Kasumi-1 (cell line): ENCODE results near the gene CD36.
A peak's percentile ranks its signal among the peaks of the same experiment; 100 is the strongest.

Source experiments
- DNase-seq, 2 experiments: peaks; one replicate each; lab custom pipeline; 2025; lab: John Stamatoyannopoulos, UW

Gene CD36

GRCh38 chr7:80624763-80625162 is 13.7 kb upstream of the CD36 start:
- DNase-seq, result no peak

DNA sequence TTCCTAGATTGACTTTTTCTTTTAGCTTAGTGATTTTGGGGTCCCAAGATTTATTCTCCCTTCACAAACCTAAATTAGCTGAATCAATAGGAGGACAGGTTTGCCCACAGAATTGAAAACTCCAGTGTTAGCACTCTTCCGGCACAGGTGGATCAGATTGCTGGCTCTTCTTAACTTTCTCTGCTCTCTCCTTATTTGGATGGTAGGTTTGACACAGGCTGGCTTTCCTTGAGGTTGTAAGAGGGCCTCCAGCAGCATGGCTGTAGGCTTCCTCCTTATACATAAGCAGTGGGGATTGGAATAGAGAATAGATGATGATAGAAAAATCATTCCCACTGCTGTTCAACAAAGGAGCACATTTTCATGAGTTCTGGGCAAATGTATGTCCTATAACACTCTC is 9.4 kb upstream of the CD36 start:
- no peak for DNase-seq

DNA sequence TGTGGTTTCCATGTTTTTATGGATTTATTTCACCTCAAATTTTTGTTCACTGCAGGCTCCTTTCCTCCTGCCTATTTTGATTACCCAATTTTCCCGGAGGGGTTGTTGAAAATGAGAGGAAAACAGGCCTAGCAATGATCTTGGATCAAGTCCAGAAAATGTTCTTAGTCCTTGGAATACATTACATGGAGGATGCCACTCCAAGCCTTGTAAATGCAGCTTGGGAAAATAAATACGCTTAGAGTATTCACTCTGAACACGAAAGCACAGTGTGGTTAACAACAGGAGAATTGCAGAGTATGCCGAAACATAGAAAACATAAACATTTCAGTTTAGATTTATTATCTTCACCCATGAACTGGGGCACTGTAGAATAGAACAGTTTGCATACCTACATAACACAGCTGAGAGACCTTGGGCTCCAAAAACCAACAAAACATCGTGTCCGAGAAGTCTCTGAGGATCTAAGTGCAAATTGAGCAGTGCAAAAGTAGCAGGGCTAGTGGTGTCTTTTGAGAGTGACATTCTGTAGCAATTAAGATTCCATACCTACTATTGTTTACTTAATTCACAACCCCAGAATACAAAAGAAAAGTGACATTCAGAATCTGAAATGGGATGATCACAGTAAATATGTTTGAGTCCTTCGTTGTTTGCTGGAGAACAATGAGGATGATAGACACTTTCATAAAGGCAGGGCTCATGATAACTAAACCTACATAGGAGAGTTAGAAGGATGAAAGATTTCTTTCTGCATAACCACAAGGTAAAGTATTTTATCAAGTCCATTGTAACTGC is 7.6 kb upstream of the CD36 start:
- no peak for DNase-seq

DNA sequence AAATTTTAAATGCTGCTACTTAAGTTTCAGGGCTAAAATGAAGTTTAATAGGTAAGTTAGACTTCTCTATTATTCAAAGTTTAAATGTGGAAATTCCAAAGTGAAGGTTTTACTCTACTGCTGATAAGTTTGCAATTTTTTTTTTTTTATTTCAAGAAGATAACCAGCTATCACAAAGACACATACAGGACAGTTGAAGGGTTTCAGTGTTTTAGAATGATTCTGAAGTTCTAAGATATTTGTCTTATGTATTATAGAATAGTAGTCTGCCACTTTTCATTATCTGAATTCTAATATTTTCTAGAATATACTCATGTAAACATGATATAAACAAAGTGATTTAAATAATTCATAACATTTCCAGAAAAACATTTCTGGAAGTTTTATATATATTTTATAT is 7.0 kb upstream of the CD36 start:
- no peak for DNase-seq

DNA sequence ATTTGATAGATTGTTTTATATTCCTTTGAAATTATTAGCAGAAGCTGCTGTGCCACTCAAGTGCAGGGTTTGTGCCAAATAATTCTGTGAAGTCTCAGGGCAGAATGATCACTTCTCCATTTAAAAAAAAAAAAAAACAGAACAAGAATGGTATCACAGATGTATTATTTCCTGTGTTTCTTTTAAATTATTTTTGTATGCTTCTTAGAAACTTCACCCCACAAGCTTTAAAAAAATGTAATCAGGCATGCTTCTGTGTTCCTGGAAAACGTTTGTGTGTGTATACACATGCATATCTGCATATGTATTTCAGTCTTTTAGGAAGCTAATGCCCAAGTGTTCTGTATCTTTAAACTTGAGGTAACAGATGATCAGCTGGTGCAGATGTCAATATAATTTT is 6.3 kb upstream of the CD36 start:
- peak in 1 of 2 experiments; percentile 6 for DNase-seq

DNA sequence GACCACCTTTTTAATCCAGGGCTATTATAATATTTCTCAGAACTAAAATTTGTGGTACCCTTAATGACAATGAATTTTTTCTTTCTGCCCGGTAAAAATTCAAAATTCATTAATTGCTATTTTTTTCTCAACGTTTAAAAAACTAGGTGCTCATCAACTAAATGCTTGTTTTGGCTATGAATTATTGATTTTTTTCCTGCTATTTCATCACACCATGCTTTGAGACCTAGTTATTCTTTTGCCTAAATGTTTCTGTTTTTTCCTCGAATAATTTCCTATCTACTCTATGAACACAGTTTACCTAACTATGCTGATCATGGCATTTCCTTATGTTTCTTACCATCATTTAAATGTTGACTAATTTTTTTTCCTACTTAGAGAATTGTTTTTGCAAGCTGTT is 5.6 kb upstream of the CD36 start:
- DNase-seq, result no peak

DNA sequence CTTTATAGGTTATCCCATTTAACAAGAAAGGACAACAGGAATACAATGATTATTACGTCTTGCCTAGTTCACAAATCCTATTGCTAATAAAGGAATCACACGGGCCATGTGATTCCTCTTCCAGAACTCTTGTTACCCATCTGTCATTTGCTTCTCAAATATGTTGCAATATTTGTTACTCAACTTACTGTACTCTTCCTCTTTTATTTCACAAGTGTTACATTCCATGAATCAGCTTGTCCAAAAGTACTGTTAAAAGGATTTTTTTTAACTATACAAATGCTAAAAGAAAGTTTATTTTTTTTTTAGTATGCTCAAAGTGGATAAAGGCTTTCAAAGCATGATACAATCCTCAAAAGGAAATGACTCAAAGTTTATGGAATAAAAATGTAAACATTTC is 3.9 kb upstream of the CD36 start:
- DNase-seq, result peak; percentile 90

GRCh38 chr7:80635533-80635932 is 2.9 kb upstream of the CD36 start:
- no peak for DNase-seq

DNA sequence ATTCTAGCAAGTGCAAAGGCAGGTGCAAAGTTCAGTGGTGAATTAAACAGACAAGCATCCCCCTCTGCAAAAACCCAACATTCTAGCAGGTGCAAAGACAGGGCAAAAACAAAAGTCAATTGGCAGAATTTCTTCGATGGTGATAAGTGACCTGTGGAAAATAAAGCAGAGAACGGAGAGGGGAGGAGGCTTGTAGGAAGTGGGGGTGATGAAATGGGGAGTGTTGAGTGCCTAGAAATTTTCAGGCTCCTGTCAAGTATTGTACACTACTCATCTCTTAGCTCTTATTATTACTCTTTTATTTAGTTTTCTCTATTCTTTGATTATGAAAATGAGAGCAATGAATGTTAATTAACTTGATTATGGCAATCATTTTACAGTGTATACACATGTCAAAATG is 2.4 kb upstream of the CD36 start:
- no peak for DNase-seq

- no peak for DNase-seq
Measured at GRCh38 chr7:80636709-80637108, 1.7 kb upstream of the CD36 start.

GRCh38 chr7:80637454-80637853 is 988 bp upstream of the CD36 start:
- DNase-seq, result no peak

GRCh38 chr7:80639011-80639410 is 569 bp downstream of the CD36 start:
- no peak for DNase-seq

GRCh38 chr7:80640846-80641245 is 2.4 kb downstream of the CD36 start:
- peak in 1 of 2 experiments; percentile 18 for DNase-seq

DNA sequence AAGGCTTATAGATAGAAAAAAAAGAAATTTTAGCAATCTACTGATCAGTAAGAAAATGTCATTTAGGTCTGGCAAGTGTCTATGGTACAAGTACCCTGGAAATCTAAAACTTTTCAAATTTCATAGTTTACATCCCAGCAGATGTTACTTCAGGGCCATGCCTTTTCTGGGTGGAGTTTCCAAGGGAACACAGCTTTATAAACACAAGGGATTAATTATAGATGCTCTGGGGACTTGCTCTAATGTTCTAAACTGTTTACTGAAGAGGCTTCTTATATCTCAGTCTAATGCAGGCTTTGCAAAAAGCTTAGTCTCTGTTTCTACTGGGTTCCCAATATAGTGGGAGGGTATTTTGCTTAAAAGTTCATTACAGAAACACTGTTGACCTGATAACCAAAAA is 3.1 kb downstream of the CD36 start:
- DNase-seq, result no peak

DNA sequence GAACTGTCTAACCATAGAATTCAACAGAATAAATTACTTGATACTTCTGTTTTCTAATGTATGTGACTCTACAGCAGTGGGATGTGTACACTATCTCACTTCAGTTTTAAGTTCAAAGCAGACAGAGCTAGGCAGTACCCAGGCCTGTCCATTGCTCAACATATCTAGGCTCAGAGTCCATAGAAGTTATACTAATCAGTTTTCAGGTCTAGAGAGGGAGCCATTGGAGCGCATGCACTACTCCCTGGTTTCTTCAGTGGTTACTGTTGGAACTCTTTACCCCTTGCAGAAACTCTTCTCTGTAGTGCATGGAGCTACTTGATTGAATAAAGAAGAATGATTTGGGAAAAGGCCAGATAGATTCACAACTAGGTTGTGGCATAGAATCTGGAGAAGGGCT is 4.4 kb downstream of the CD36 start:
- DNase-seq, result peak in 1 of 2 experiments; percentile 10

- DNase-seq, result peak; percentile 69 to 75
Measured at GRCh38 chr7:80643336-80643915, 5.0 kb downstream of the CD36 start.

DNA sequence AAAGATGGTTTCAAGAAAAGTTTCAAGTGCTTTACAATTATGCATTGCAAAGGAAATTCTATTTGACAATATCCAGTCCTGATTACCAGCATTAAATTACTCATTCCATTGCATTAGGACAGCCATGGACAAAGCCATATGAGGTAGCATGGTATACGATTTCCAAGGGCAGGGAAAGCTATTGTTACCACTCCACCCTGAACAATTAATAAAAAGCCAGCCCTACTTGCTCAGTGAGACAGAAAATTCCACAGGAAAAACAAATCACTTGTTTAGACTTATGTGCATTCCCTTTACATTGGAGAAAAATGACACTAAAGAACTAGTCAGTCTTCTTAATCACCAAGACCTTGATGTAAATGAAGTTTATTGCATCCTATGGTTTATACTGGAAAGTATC is 5.6 kb downstream of the CD36 start:
- no peak for DNase-seq

DNA sequence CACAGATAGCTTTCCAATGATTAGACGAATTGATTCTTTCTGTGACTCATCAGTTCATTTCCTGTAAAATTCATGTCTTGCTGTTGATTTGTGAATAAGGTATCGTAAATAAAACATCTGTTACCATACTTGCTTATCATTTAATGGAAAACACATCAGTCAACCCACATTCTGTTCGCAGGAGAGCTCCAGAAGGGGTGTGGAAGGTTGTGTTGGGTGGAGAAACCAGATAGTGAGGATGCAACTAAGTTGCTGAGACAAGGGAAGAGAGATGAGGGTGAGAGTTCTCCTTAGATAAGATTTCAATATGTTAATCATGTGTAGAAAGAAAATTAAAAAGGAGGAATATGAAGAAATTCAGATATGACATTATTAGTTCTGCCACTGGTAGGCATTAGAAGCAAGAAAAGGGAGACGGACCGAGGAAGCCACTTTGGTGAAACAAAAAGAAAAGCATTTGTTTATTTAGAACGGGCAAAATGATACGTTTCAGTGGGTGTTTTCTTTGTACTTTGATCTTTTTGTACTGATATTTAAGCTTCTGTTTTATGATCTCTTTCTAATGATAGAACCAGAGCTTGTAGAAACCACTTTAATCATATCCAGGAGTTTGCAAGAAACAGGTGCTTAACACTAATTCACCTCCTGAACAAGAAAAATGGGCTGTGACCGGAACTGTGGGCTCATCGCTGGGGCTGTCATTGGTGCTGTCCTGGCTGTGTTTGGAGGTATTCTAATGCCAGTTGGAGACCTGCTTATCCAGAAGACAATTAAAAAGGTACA is 7.8 kb downstream of the CD36 start:
- DNase-seq, result no peak

DNA sequence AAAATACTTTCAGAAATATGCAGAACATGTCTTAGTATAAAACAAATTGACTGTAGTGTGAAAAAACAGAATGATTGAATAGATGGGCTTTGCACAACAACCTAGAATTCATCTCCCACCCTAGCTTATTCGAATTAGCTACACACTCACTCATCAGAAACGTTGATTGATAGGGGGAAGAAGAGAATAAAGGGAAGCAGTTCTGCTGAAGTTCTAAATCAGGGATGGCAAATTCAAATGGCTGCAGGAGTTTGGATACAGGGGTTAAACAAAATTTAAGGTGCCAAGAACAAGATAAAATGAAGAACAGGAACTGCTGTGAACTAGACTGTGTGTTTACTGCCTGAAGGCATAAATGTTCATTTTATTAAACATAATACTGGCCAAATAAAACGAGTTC is 9.0 kb downstream of the CD36 start:
- DNase-seq, result no peak

GRCh38 chr7:80648031-80648600 is 9.7 kb downstream of the CD36 start:
- DNase-seq, result no peak

DNA sequence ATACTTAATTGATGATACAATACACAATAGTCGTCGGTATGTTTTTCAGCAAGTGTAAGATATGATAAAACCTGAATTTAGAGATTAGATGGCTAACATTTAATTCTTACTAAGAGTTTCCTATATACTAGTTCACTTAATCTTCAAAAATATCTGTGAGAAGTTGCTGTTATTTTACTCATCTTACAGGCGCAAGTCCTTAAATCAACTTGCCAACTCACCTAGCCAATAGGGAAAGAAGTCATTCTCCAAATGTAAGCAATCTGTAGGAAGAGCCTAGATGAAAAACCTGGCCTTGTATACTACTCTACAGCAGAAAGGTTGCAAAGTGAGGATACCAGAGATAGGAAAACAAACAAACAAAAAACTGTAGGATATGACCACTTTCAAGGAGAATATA is 10.6 kb downstream of the CD36 start:
- no peak for DNase-seq

DNA sequence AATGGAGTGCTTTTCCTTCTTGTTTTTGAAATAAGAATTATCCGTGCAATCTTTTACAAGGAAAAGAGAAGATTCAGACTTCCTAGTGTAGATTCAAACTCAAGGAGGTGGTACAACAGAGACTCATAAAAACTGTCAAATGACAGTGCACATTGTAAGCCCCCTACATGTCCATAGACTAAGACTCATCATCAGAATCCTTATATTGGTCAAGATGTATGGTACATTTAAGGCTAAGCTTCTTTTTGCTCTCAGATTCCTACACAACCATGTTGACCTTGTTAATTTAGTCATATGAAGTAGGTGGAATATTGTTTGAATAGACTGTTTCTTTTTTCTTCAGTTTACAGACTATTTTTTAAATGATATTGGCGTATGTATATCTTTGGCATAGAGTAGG is 11.6 kb downstream of the CD36 start:
- no peak for DNase-seq

DNA sequence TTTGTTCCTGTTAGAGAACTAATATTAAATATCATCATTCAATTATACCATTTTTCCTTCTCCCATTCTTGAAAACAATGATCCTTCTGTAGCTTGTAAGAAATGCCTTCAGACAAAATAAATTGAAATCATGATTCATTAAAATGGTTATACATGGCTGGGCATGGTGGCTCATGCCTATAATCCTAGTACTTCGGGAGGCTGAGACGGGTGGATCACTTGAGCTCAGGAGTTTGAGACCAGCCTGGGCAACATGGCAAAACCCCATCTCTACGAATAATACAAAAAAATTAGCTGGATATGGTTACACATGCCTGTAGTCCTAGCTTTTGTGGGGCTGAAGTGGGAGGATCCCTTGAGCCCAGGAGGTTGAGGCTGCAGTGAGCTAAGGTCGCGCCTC is 13.0 kb downstream of the CD36 start:
- DNase-seq, result no peak
